HG03159 (cell line): ENCODE measurements around the gene PEG3.

Experiments used
- ATAC-seq: cut with Tn5 transposase; IDR thresholded peaks from one replicate; pipeline ENCODE4 v1.9.1; 2021; ENCODE audit warnings: mild to moderate bottlenecking, moderate library complexity; ENCODE audit not compliant: unreplicated experiment

The PEG3 gene

GRCh38 chr19:56839652-56840450 lies 675 bp downstream of the PEG3 start:
- ATAC-seq = no peak

- ATAC-seq = no peak
Observed at GRCh38 chr19:56838909-56839651, 1.4 kb downstream of the PEG3 start.

- ATAC-seq = no peak
Observed at GRCh38 chr19:56838024-56838908, 2.3 kb downstream of the PEG3 start.

- no peak for ATAC-seq
Observed at GRCh38 chr19:56837492-56838023, 3.0 kb downstream of the PEG3 start.

GRCh38 chr19:56837004-56837403 lies 3.5 kb downstream of the PEG3 start:
- no peak for ATAC-seq

- ATAC-seq = no peak
Observed at GRCh38 chr19:56836059-56836458, 4.5 kb downstream of the PEG3 start.

GRCh38 chr19:56835401-56835800 lies 5.1 kb downstream of the PEG3 start:
- no peak for ATAC-seq

- ATAC-seq = no peak
Observed at GRCh38 chr19:56834564-56835375, 5.8 kb downstream of the PEG3 start.

GRCh38 chr19:56832352-56832928 lies 8.1 kb downstream of the PEG3 start:
- ATAC-seq = no peak

- no peak for ATAC-seq
Observed at GRCh38 chr19:56831255-56831654, 9.3 kb downstream of the PEG3 start.

- no peak for ATAC-seq
Observed at GRCh38 chr19:56829596-56829995, 10.9 kb downstream of the PEG3 start.

GRCh38 chr19:56827708-56828107 lies 12.8 kb downstream of the PEG3 start:
- ATAC-seq = no peak

- no peak for ATAC-seq
Observed at GRCh38 chr19:56823956-56824355, 16.6 kb downstream of the PEG3 start.

- ATAC-seq = no peak
Observed at GRCh38 chr19:56823417-56823816, 17.1 kb downstream of the PEG3 start.

- ATAC-seq = no peak
Observed at GRCh38 chr19:56822755-56823154, 17.8 kb downstream of the PEG3 start.

GRCh38 chr19:56821675-56822074 lies 18.9 kb downstream of the PEG3 start:
- ATAC-seq = no peak

- ATAC-seq = no peak
Observed at GRCh38 chr19:56821209-56821608, 19.3 kb downstream of the PEG3 start.

- no peak for ATAC-seq
Observed at GRCh38 chr19:56819166-56819565, 21.4 kb downstream of the PEG3 start.

GRCh38 chr19:56814656-56815055 lies 25.9 kb downstream of the PEG3 start:
- no peak for ATAC-seq

- no peak for ATAC-seq
Observed at GRCh38 chr19:56813531-56813930, 27.0 kb downstream of the PEG3 start.
